NCI-H2107 treated with DMSO at 0.1 percent for 48 hours (cell line): ENCODE measurements around the gene BMPR1B.

Source experiments
- DNase-seq: peaks from one replicate; lab custom pipeline; 2025; ENCODE audit not compliant: unreplicated experiment; lab: John Stamatoyannopoulos, UW

The BMPR1B gene

DNA sequence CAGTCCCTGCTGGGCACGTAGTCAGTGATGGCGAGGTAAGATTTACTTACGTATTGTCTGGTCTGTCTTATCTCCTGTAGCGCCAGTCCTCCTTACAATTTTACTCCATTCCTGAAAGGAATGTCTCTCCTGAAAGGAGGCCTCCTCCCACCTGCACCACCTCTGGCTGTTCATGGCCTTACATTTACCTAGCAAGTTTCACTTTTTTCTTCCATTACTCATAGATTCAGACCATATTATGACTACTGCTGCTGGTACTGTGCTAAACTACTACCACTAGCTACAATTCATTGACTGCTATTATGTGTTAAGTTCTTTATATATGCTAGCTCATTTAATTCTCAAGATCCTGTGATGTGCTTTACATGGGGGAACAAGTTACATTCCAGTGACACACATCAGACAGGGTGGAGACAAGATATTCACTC lies 189.9 kb downstream of the BMPR1B start:
- no peak for DNase-seq

GRCh38 chr4:94954251-94954650 lies 196.5 kb downstream of the BMPR1B start:
- no peak for DNase-seq

GRCh38 chr4:94957030-94957429 lies 199.3 kb downstream of the BMPR1B start:
- DNase-seq = no peak

GRCh38 chr4:94959307-94959706 lies 201.6 kb downstream of the BMPR1B start:
- no peak for DNase-seq

DNA sequence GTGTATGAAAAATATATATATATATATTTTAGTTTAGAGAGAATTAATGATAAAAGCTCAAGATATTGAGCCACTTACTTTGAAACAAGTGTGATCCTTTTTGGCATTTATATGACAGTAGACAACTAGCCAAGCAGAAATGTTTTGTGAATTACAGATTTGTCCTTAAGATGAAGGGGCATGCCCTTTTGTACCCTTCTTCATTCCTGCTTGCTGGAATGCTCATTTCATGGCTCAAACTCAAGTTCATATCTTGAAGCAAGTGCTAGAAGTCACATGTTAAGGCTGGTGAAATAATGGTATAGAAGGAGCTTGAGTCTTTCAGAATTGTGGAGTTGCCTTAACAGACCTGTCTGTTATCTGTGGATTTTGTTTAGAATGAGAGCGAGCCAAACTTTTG lies 203.0 kb downstream of the BMPR1B start:
- no peak for DNase-seq

- no peak for DNase-seq
These were observed 203.7 kb downstream of the BMPR1B start for GRCh38 chr4:94961420-94961819.

DNA sequence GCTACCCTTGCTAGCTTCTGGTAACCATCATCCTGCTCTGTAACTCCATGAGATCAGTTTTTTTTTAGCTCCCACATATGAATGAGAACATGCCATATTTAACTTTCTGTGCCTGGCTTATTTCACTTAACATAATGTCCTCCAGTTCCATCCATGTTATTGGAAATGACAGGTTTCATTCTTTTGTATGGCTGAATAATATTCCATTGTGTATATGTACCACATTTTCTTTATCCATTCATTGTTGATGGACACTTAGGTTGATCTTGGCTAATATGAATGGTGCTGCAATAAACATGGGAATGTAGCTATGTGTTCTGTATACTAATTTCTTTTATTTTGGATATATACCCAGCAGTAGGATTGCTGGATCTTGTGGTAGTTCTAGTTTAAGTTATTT lies 204.7 kb downstream of the BMPR1B start:
- DNase-seq = no peak

DNA sequence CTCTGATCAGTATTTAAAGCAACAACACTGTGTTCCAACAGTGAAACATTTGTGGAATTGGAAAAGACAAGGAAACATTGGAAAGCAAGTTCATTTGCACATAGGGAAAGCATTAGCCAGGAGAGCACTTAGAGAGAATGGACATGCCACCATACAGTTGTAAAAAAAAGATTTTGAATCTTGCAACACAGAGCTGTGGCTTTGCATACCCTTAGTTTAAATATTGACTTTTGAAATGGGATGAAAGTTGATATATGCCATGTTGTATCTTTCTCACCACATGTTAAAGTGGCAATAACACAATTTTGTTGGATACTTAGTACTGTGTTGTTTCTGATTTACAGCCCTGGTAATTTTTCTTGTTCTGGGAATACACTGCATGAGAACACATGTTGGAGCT lies 208.1 kb downstream of the BMPR1B start:
- no peak for DNase-seq

DNA sequence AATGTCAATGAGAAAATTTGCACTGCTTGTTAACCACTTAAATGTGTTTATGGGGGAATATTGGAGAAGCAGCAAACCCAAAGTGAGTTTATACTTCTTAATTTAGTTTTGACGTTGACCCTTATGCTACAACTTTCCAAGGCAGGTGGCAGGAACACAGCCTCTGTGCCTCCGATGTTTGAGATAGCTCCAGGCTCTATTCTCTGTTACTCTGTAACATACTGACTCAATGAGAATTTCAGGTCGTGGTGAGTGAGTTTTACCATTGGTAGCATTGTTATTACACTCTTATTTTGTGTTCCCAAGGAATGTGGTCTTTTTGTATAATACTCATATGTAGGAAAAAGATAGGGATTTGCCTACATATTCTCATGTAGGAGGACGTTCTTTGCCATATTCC lies 210.7 kb downstream of the BMPR1B start:
- DNase-seq = no peak

DNA sequence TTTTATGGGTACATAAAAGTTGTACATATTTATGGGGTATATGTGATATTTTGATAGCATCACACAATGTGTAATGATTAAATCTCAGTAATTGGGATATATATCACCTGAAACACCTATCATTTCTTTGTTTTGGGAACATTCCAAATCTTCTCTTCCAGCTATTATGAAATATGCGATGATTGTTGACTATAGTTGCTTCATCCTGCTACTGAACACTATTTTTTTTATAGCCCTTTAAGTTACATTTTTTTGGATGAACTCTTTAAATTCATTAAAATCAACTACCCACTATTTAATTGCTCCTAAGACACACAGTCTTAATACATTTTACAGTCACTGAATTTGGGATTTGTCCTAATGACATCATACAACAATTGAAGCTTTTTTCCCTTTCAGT lies 212.9 kb downstream of the BMPR1B start:
- no peak for DNase-seq

GRCh38 chr4:94974773-94975172 lies 217.0 kb downstream of the BMPR1B start:
- DNase-seq = no peak

DNA sequence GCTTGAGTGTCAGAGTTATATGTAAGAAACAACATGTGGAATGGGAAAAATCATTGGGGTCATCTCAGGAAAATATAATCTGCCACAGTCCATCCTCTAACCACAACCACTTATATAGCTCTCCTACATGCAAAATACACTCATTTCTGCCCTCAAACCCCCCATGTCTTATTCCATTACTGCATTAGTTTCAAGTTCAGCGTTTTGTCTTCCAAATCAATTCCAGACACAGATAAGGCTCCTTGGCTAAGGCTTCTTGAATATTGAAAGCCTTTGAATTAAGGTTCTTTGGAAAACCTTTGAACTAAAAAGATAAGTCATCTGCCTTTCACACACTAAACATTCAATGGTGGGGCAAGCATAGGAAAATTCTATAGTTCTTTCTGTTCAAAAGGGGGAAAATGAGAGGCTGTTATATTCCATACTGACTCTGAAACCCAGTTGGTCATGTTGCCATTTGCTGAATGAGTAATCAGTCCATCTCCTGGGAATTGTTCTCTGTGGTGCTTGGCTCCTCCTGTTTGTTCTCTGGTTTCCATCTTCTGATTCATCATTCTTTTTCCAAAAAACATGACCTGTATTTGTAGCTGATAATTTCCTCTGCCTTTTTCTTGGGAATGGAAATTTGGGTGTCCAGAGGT lies 218.7 kb downstream of the BMPR1B start:
- no peak for DNase-seq

DNA sequence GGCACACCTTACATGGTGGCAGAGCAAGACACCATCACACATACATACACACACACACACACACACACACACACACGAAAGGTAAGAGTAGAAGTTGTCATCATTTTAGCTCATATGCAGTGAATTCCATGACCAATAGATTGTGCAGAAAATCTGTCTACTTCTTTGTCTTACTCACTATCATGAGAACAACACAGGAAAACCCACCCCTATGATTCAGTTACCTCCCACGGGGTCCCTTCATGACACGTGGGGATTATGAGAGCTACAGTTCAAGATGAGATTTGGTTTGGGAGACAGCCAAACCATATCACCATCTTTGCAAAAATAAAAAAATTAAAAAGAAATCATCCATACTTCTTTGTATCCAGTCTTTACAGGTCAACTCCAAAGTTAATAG lies 221.1 kb downstream of the BMPR1B start:
- no peak for DNase-seq

GRCh38 chr4:94979621-94980020 lies 221.9 kb downstream of the BMPR1B start:
- DNase-seq = no peak

GRCh38 chr4:94995684-94996394 lies 238.1 kb downstream of the BMPR1B start:
- DNase-seq = no peak

GRCh38 chr4:95000076-95000648 lies 242.4 kb downstream of the BMPR1B start:
- no peak for DNase-seq

DNA sequence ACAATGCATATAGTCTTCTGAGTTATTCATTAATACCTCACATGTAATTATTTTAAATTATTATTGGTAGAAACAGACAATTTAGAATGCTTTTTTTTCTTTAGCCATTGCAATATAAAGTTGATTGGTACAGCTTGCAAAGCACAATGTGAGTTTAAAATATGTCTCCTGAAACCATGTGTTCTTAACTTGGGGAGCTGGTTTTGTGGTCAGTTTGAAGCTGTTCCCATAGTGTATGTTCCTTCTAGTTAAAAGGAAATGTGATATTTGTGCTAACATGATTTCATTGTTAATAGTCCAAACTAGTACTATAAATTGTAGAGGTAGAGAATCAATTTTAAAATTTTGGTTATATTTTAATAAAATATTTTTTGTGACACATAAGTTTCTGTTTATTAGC lies 247.2 kb downstream of the BMPR1B start:
- no peak for DNase-seq

DNA sequence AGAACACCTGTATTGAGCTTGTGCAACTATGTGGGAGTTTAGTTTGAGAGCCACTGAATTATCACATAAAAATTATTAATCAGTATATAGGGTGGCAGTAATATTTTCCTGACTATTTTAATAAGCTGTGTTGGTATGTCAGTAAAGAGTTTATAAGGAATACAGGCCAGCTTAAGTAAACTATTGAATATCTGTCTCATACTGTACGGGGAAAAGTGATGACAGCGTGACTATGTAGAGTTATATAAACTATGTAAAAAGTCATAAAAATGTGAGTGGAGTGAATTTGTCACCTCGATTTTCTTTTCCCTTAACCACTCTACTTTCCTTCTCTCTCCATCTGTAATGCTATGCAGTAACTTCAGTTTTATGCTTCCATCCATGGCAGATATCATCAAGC lies 250.2 kb downstream of the BMPR1B start:
- DNase-seq = no peak

DNA sequence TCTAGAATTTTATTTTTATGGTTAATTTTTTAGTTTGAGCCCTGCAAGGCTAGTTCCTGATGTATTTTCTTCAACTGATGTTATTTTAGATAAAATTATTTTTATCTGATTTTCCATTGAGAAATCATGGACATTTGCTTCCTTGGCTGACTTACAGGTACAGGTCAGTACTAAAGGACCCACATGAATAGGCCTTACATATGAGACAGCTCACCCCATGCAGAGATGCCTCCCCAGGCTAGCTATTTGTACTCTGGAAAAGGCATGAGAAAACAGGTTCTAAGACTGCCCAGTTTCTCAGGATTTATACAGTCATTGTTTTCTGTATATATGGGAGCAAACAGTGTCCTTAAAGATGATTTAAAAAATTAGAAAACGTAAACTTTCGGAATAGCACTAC lies 255.5 kb downstream of the BMPR1B start:
- DNase-seq = no peak

- DNase-seq = no peak
These were observed 256.3 kb downstream of the BMPR1B start for GRCh38 chr4:95014068-95014467.

DNA sequence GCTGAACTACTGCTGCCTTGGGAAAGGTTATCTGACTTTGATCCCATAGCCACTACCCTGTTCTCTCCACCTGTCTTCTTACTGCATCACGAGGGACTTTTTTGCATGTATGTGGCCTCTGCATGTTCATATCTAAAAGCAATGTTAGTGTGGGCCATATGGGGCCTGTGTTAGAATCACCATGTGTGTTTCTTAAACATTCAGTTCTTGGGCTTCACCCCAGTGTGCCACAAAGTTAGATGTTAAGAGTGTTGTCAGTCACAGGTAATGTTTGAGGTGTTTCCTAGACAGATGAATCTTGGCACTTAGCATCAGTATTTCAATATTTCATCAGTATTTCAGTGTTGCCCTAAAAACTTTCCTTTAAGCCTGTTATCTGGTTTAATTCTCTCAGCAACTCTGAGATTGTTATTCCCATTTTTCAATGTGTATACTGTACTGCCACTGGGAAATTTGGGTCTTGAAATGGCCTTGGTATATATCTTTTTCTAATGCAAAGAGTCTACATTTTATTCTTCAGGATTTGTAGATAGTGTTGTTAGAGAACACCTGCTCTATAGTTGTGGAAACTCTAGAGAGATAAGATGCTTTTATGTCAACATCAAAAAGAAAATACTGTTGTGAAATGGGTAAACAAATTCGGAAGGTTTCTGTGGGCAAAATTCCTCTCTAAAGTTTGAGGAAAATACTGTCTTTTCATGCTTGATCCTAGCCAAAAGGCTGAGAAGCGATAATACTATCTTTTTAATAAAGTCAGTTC lies 259.7 kb downstream of the BMPR1B start:
- DNase-seq = no peak

DNA sequence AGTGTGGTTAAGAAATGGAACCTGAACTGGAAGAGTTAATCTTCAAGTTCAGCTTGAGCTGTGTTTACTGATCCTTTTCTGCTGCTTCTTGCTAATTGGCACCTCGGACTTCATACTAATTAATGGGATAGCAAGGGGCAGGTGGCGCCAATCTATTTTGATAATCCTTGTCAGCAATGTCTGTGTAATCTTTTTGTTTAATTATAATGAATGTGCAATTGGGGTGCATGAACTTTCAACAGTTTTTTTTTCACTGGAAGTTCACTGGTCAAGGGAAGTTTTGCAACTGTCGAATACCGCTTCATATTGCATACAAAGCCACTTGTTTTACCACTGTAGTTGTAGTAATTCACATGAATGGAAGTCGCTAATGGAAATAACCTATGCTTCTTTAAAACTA lies 261.0 kb downstream of the BMPR1B start:
- DNase-seq = no peak
